ENCODE results near the gene TJP3.

TJP3 gene

GRCh38 chr19:3721887-3722442 lies 13.8 kb downstream of the TJP3 start:
- Histone ChIP-seq H3K4me3 (peak overlapping the region; percentile 40), H3K27ac (no peak overlapping the region)
- DNase-seq (ENCODE audit: low spot score) = no peak
- no peak for TF ChIP-seq CTCF (IDR thresholded peaks at IDR 0.05)

DNA sequence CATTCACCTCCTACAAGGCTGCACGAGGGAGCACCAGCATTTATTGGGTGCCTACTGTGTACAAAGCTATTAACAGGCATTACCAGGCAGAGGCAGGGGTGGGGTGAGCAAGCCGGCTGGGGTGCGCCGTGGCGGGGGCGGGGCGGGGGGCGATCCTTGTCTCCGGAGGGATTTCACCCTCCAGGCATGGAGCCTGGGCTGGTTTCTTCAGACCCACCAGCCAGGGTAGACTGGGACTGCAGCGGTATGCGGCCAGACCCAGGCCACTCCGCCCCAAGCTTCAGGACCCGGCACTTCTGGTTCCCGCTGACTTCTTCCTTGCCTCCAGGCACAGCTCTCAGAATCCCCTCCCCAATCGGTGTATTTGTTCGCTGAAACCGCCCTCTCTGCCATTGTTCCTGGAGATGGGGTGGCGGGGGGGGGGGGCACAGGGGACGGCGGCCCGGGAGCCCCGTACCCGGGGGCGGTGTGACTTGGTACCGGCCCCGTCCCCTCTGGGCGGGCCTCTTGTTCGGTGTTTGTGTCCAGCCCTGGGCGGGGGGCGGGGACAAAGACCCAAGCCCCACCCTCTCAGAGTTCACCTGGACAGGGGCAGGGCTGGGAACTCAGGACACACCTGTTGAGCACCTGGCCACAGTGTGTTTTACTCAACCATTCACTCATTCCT lies 14.4 kb downstream of the TJP3 start:
- TF ChIP-seq CTCF (IDR thresholded peaks at IDR 0.05) = no peak
- no peak for DNase-seq (ENCODE audit: low spot score)
- Histone ChIP-seq H3K4me3 (no peak overlapping the region), H3K27ac (no peak overlapping the region)

GRCh38 chr19:3723110-3723488 lies 14.9 kb downstream of the TJP3 start:
- H3K27ac ChIP-seq = no peak overlapping the region
- no peak overlapping the region for H3K4me3 ChIP-seq
- TF ChIP-seq CTCF (IDR thresholded peaks at IDR 0.05) = no peak
- DNase-seq (ENCODE audit: low spot score) = no peak

DNA sequence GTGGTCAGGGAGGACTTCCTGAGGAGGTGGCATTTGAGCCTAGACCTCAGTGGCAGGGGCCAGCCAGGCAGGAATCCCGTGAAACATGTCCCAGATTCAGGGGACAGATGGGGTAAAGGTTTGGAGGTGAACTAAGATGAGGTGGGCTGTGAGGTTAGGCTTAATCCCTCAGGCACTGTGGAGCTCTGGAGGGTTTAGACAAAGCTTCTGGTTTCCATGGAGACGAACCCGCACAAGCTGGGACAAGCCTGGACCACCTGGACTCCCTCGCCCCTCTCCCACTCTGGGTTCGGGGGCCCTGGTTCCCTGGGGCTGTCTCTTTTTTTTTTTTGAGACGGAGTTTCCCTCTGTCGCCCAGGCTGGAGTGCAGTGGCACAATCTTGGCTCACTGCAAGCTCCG lies 15.7 kb downstream of the TJP3 start:
- no peak overlapping the region for H3K4me3 ChIP-seq
- no peak overlapping the region for H3K27ac ChIP-seq
- DNase-seq (ENCODE audit: low spot score) = no peak
- no peak for TF ChIP-seq CTCF (IDR thresholded peaks at IDR 0.05)

- Histone ChIP-seq H3K27ac (no peak overlapping the region), H3K4me3 (no peak overlapping the region)
- no peak for TF ChIP-seq CTCF (IDR thresholded peaks at IDR 0.05)
- no peak for DNase-seq (ENCODE audit: low spot score)
Observed at GRCh38 chr19:3725121-3725520, 16.9 kb downstream of the TJP3 start.

DNA sequence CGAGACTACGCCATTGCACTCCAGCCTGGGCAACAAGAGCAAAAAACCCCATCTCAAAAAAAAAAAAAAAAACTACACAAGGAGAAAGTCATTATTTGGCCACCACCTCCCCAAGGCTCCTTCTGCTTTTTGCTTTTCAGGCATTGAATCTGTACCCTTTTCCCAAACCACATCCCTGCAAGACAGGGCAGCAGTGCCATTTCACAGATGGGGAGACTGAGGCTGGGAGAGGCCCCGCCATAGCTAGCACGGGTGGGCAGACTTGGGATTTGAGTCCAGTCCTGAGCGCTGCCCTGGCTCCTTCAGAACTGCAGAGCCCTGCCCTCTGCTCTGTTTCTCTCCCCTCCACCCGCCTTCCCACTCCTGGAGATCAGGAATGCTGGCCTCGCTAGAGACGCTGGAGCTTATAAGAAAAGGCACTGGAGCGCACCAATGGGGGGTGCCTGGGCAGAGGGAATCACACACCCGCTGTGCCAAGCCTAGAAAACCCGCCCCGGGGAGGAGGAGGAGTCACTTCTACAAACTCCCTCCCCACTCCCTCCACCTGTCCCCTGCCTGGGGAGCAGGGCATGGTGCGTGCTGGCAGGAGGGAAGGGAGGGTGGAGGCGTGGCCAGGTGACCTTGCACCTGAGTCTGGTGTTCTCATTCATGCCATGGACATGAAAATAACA lies 17.6 kb downstream of the TJP3 start:
- Histone ChIP-seq H3K4me3 (no peak overlapping the region), H3K27ac (no peak overlapping the region)
- TF ChIP-seq CTCF (IDR thresholded peaks at IDR 0.05) = no peak
- DNase-seq (ENCODE audit: low spot score) = no peak

DNA sequence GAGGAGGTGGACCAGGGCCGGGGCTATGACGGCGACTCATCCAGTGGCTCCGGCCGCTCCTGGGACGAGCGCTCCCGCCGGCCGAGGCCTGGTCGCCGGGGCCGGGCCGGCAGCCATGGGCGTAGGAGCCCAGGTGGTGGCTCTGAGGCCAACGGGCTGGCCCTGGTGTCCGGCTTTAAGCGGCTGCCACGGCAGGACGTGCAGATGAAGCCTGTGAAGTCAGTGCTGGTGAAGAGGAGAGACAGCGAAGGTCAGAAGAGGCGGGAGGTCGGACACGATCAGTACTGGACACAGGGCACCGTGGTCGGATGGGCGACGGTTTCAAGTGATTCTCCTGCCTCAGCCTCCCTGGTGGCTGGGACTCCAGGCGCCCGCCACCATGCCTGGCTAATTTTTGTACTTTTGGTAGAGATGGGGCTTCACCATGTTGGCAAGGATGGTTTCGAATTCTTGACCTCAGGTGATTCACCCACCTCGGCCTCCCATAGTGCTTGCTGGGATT lies 22.3 kb downstream of the TJP3 start:
- Histone ChIP-seq H3K4me3 (no peak overlapping the region), H3K27ac (no peak overlapping the region)
- TF ChIP-seq CTCF (IDR thresholded peaks at IDR 0.05) = no peak
- no peak for DNase-seq (ENCODE audit: low spot score)

All from coronary artery (tissue), 2 donors.